ENCODE results near the gene CORO7. TPM values are rescaled to one million over a fixed set of nuclear protein-coding genes. Genes with fewer than 3 reads are reported as not detected.
A peak's percentile ranks its signal among the peaks of the same experiment; 100 is the strongest.

The CORO7 gene
- total RNA-seq (2022) (49.7 and 51.0 TPM in 2 replicates), Bru-seq, nascent RNA (percentile 59 among the genes with signal in this experiment), BruChase-seq, experiment 1, labeled RNA remaining after a 6-hour chase (percentile 86 among the genes with signal in this experiment), BruChase-seq, experiment 2, labeled RNA remaining after a 2-hour chase (percentile 78 among the genes with signal in this experiment)
- long read RNA-seq, transcript CORO7-201 (28 exons, 3,540 nt), result major isoform, 18 of 36 reads
- long read RNA-seq, partial matches to known transcripts, result 7 of 36 reads
- long read RNA-seq, other reads (novel, unspliced or antisense), result 10 of 36 reads

DNA sequence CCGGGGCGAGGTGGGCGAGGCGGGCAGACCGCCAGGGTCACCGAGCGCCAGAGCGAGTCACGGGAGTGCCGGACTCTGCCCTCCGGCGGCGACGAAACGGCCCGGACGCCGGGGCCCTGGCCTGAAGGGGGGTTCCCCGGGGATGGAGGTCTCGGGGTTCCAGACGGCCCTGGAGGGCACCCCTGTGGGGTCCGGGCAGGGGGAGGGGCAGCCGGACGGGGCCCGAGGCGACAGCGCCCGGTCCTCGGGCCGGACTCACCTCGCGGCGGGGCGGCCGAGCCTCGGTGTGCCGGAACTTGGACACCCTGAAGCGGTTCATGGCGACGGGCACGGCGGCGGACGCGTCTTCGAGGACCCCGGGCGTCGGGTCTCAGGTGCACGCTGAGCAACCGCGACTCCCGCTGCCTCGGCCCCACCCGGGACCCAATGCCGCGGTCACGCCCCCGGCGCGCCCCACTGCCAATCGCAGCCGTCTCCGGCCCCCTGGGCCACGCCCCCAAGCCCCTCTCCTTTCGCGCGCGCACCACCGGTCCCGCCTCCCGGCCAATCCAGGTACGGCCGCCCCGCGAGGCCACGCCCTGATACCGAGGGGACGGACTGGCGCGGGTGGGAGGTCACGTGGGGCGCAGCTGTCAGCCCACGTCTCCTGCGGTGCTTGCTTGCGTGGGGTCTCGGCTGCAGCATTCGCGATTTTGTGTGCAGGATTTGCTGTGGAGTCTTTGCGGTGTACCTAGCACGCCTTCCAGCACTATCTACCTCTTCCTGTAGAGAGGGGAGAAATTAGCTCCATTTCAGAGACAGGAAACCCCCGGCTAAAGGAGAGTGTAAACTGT lies at the start of gene CORO7:
TSS of gene CORO7 (minus strand) at position 397 of the 833 bp plus-strand sequence. CDS start at position 319, 78 bp downstream.
- TF ChIP-seq, protein P1, sequence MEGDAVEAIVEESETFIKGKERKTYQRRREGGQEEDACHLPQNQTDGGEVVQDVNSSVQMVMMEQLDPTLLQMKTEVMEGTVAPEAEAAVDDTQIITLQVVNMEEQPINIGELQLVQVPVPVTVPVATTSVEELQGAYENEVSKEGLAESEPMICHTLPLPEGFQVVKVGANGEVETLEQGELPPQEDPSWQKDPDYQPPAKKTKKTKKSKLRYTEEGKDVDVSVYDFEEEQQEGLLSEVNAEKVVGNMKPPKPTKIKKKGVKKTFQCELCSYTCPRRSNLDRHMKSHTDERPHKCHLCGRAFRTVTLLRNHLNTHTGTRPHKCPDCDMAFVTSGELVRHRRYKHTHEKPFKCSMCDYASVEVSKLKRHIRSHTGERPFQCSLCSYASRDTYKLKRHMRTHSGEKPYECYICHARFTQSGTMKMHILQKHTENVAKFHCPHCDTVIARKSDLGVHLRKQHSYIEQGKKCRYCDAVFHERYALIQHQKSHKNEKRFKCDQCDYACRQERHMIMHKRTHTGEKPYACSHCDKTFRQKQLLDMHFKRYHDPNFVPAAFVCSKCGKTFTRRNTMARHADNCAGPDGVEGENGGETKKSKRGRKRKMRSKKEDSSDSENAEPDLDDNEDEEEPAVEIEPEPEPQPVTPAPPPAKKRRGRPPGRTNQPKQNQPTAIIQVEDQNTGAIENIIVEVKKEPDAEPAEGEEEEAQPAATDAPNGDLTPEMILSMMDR (IDR thresholded peaks at IDR 0.05; ENCODE audit: unreplicated experiment), result no peak
- CTCF ChIA-PET, result interaction anchor here (0.6 to 2.6 kb wide), 4 partner anchors 13 to 162 kb away, joined by 3 to 14 read pairs (median 4); no protein-coding TSS in a partner anchor
- peak; percentile 99 for DNase-seq
- intact Hi-C loops (cut with micrococcal nuclease; ENCODE audit: unreplicated experiment), result no loop called here
- Mint-ChIP-seq H3K4me3 (ENCODE audit: low read depth, unreplicated experiment) (peak within 1 kb of the TSS; percentile 73), H3K36me3 (ENCODE audit: insufficient read depth, unreplicated experiment) (peaks cover 28% of the 10 kb centered on the region), H3K27ac (ENCODE audit: unreplicated experiment) (peak within 1 kb of the TSS; percentile 2), H3K9me3 (ENCODE audit: low read depth, unreplicated experiment) (no peaks in the 10 kb centered on the region), H3K4me1 (ENCODE audit: low read depth, unreplicated experiment) (peaks cover 15% of the 10 kb centered on the region), H3K27me3 (ENCODE audit: unreplicated experiment) (no peaks in the 10 kb centered on the region)
- no TSS peak for BruUV-seq (replicated peaks)

DNA sequence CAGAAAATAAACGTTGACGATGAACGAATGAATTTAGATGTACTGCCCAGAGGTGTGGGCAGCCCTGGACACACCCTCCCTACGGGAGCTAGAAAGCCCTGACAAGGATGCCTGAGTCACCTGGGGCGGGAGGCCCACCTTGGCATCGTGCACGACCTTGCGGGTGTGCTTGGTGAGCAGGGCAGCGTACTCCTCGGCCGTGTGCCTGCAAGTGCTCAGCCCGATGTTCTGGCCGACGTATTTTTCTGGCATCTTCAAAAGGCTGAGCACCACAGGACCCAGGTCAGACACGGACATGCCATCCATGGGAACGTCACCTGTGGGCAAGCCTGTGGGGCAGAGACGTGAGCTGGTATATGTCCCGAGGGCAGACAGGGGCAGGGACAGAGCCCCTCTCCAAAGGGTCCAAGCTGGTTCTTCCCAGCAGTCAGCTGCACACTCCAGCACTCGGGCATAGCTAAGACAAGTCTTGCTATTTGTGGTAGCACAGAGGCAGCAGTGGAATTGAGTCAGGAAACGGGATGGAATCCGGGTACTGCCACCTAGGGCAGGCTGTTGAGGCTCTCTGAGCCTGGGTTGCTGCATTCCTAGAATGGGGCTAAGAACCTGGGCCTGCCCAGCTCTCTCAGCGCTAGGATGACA lies 47.2 kb upstream of the CORO7 start:
- H3K27ac Mint-ChIP-seq (ENCODE audit: unreplicated experiment), result no peak overlapping the region
- H3K4me3 Mint-ChIP-seq (ENCODE audit: low read depth, unreplicated experiment), result no peak overlapping the region
- H3K36me3 Mint-ChIP-seq (ENCODE audit: insufficient read depth, unreplicated experiment), result peaks cover 84% of the 10 kb centered on the region
- H3K4me1 Mint-ChIP-seq (ENCODE audit: low read depth, unreplicated experiment), result no peaks in the 10 kb centered on the region
- no peaks in the 10 kb centered on the region for H3K27me3 Mint-ChIP-seq (ENCODE audit: unreplicated experiment)
- TF ChIP-seq, protein P1 (IDR thresholded peaks at IDR 0.05; ENCODE audit: unreplicated experiment), result no peak
- no peaks in the 10 kb centered on the region for H3K9me3 Mint-ChIP-seq (ENCODE audit: low read depth, unreplicated experiment)
- no TSS peak for BruUV-seq (replicated peaks)
- intact Hi-C loops (cut with micrococcal nuclease; ENCODE audit: unreplicated experiment), result no loop called here
- CTCF ChIA-PET, result no interaction called here
- DNase-seq, result no peak

DNA sequence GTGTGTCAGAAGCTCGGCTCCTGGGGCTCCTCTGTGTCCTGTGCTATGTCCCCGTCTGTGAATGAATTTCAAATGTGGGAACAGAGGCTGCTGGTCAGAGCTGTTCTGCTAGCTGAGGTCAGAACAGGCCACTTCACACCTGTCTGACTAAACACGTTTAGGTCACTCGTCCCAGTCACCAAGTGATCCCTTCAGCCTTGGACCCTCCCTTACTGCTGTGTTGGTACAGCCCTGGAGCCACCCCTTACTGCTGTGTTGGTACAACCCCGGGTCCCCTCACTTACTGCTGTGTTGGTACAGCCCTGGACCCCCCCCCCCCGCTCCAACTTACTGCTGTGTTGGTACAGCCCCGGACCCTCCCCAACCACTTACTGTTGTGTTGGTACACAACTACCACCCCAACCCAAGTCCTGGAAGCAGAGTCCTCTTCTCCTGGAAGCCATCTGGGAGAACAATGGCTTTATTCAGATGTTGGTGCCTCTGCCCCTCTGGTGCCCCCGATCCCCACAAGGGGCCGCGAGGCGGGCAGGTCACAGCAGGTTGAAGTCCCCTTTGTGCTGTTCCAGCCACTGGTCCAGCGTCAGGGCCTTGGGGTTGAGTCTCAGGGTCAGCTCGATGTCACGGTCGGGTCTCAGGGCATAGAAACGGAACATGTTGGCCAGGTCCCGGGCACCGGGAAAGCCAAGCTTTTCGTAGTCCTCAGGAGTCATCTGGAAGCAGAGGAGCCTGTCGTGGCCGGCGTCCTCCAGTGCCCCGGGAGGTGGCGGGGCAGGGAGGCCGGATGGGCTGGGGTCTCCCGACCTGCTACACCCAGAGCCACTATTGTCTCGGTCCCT lies 45.1 kb upstream of the CORO7 start:
- no peaks in the 10 kb centered on the region for H3K9me3 Mint-ChIP-seq (ENCODE audit: low read depth, unreplicated experiment)
- CTCF ChIA-PET, result no interaction called here
- H3K36me3 Mint-ChIP-seq (ENCODE audit: insufficient read depth, unreplicated experiment), result peaks cover 82% of the 10 kb centered on the region
- no peak overlapping the region for H3K4me3 Mint-ChIP-seq (ENCODE audit: low read depth, unreplicated experiment)
- no peak for DNase-seq
- intact Hi-C loops (cut with micrococcal nuclease; ENCODE audit: unreplicated experiment), result no loop called here
- no TSS peak for BruUV-seq (replicated peaks)
- no peaks in the 10 kb centered on the region for H3K27me3 Mint-ChIP-seq (ENCODE audit: unreplicated experiment)
- TF ChIP-seq, protein P1 (IDR thresholded peaks at IDR 0.05; ENCODE audit: unreplicated experiment), result no peak
- H3K27ac Mint-ChIP-seq (ENCODE audit: unreplicated experiment), result no peak overlapping the region
- H3K4me1 Mint-ChIP-seq (ENCODE audit: low read depth, unreplicated experiment), result no peaks in the 10 kb centered on the region

DNA sequence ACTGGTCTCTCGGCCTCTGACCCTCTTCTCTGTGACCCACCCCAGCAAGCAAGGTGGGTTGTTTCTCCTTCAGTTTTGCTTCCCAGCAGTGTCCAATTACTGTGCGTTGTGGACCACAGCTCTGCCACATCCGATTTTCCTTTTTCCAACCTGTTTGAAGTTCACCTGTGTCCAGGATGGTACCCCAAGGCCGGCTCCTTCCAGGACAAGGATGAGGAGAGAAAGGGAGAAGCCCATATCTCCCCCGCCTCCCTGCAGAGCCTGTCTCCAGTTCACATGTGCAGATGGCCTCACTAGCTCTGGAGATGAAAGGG lies 44.5 kb upstream of the CORO7 start:
- intact Hi-C loops (cut with micrococcal nuclease; ENCODE audit: unreplicated experiment), result no loop called here
- no peaks in the 10 kb centered on the region for H3K4me1 Mint-ChIP-seq (ENCODE audit: low read depth, unreplicated experiment)
- no peaks in the 10 kb centered on the region for H3K9me3 Mint-ChIP-seq (ENCODE audit: low read depth, unreplicated experiment)
- no peaks in the 10 kb centered on the region for H3K27me3 Mint-ChIP-seq (ENCODE audit: unreplicated experiment)
- BruUV-seq (replicated peaks), result no TSS peak
- TF ChIP-seq, protein P1 (IDR thresholded peaks at IDR 0.05; ENCODE audit: unreplicated experiment), result no peak
- peaks cover 82% of the 10 kb centered on the region for H3K36me3 Mint-ChIP-seq (ENCODE audit: insufficient read depth, unreplicated experiment)
- no peak overlapping the region for H3K27ac Mint-ChIP-seq (ENCODE audit: unreplicated experiment)
- CTCF ChIA-PET, result interaction anchor here (0.7 kb wide), 2 partner anchors 15 to 88 kb away, joined by 3 to 6 read pairs; no protein-coding TSS in a partner anchor
- no peak overlapping the region for H3K4me3 Mint-ChIP-seq (ENCODE audit: low read depth, unreplicated experiment)
- DNase-seq, result no peak

All from Calu3 (cell line).